Bronchial epithelial cell (primary cell): ENCODE data around the gene CHP1. TPM values are rescaled to one million over a fixed set of nuclear protein-coding genes. Genes with fewer than 3 reads are reported as not detected.

ENCODE experiments used
- DNase-seq: peaks from one replicate; pipeline ENCODE4 v3.0.0-alpha.2; 2010; ENCODE audit warnings: low read depth
- FAIRE-seq: peaks from 2 replicates; lab custom pipeline; 2011; peaks lifted over from hg19 to GRCh38; lab: Jason Lieb, UNC
- H3K27me3 ChIP-seq: 2 replicates; pipeline ENCODE4 v1.5.1; 2011; ENCODE audit warnings: low read length; ENCODE audit not compliant: control insufficient read depth, insufficient read depth
- H3K36me3 ChIP-seq: 2 replicates; pipeline ENCODE4 v1.5.1; 2011; ENCODE audit warnings: low read length; ENCODE audit not compliant: control insufficient read depth, insufficient read depth
- H3K4me3 ChIP-seq: 2 replicates; pipeline ENCODE4 v1.5.1; 2011; ENCODE audit warnings: mild to moderate bottlenecking, low read depth, low read length, control low read depth
- total RNA-seq: library from RNA; depleted of rRNA; stranded (reverse); fragments of >200 nt; gene quantifications from 2 replicates; pipeline ENCODE4 v1.2.1, GENCODE V29; 2014
- TF ChIP-seq, protein P1 (sequence below): IDR thresholded peaks from 2 replicates; pipeline ENCODE4 v1.5.1; 2011; ENCODE audit warnings: mild to moderate bottlenecking, moderate library complexity, low read length, control low read depth, inconsistent platforms; ENCODE audit not compliant: insufficient read depth, severe bottlenecking

Gene CHP1
- total RNA-seq, 1 donor from 2014 or later = 75.8 TPM

DNA sequence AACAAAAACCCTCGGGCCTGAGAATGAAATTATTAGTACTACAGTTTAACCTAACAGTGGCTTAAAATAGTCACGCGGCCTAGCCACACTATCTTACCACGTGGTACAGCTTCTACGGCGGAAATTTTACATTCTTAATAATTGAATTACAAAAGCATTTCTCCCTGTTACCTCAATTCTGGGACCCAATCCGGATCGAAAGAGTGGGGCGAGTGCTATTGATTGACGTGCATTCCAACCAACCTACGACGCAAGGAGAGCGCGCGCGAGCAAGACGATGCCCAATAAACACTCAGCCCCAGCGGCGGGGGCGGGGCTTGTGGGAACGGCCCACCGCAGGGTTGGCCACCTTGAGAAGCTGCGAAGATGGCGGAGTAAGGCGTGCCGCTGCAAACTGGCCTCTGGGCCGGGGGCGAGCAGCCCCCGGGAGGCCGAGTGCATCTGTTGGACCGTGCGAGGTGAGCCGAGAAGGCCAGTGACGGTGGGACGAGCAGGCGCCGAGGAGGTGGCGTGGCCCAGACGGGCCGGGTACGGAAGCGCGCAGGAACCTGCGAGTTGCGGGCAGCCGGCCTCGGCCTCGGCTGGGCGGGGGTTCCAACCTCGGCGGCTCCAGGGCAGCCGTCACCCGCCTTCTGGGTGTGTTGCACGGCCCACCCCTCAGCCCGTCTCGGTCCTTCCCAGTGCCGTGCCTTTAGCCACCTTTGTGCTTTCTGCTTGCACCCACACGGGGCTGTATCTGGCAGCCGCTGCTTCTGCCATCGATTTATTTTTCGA, 52.8 kb downstream of the CHP1 start:
- no peak for FAIRE-seq
- TF ChIP-seq, protein P1, sequence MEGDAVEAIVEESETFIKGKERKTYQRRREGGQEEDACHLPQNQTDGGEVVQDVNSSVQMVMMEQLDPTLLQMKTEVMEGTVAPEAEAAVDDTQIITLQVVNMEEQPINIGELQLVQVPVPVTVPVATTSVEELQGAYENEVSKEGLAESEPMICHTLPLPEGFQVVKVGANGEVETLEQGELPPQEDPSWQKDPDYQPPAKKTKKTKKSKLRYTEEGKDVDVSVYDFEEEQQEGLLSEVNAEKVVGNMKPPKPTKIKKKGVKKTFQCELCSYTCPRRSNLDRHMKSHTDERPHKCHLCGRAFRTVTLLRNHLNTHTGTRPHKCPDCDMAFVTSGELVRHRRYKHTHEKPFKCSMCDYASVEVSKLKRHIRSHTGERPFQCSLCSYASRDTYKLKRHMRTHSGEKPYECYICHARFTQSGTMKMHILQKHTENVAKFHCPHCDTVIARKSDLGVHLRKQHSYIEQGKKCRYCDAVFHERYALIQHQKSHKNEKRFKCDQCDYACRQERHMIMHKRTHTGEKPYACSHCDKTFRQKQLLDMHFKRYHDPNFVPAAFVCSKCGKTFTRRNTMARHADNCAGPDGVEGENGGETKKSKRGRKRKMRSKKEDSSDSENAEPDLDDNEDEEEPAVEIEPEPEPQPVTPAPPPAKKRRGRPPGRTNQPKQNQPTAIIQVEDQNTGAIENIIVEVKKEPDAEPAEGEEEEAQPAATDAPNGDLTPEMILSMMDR = no peak
- peak; percentile 98 for DNase-seq
- Histone ChIP-seq H3K36me3 (peaks cover 15% of the 10 kb centered on the region), H3K4me3 (peak overlapping the region; percentile 82), H3K27me3 (no peaks in the 10 kb centered on the region)

- Histone ChIP-seq H3K36me3 (peaks cover 14% of the 10 kb centered on the region), H3K4me3 (peak overlapping the region; percentile 82), H3K27me3 (no peaks in the 10 kb centered on the region)
- peak; percentile 17 for DNase-seq
- TF ChIP-seq, protein P1 = no peak
- no peak for FAIRE-seq
Observed at GRCh38 chr15:41284427-41285177, 53.5 kb downstream of the CHP1 start.

DNA sequence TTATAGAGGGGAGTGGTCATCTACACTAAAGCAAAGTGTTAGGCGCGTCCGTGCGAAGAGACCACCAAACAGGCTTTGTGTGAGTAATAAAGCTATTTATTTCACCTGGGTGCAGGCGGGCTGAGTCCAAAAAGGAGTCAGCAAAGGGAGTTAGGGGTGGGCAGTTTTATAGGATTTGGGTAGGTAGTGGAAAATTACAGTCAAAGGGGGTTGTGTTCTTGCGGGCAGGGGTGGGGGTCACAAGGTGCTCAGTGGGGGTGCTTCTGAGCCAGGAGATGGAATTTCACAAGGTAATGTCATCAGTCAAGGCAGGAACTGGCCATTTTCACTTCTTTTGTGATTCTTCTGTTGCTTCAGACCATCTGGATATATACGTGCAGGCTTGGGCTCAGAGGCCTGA, 54.2 kb downstream of the CHP1 start:
- TF ChIP-seq, protein P1 = no peak
- H3K36me3 ChIP-seq = peaks cover 13% of the 10 kb centered on the region
- FAIRE-seq (no peak), DNase-seq (no peak)
- no peaks in the 10 kb centered on the region for H3K27me3 ChIP-seq
- peak overlapping the region; percentile 82 for H3K4me3 ChIP-seq

- DNase-seq (peak; percentile 64), FAIRE-seq (no peak)
- Histone ChIP-seq H3K4me3 (no peak overlapping the region), H3K36me3 (peaks cover 13% of the 10 kb centered on the region), H3K27me3 (no peaks in the 10 kb centered on the region)
- TF ChIP-seq, protein P1 = no peak
Observed at GRCh38 chr15:41286665-41287333, 55.7 kb downstream of the CHP1 start.

GRCh38 chr15:41288464-41288863, 57.4 kb downstream of the CHP1 start:
- H3K36me3 ChIP-seq = peaks cover 15% of the 10 kb centered on the region
- H3K27me3 ChIP-seq = no peaks in the 10 kb centered on the region
- H3K4me3 ChIP-seq = no peak overlapping the region
- FAIRE-seq (no peak), DNase-seq (no peak)
- TF ChIP-seq, protein P1 = no peak
